NOMO-1 treated with dmso at 0.1 percent for 144 hours (cell line): ENCODE data around the gene PHKB.

Experiments used
- DNase-seq: peaks from one replicate; lab custom pipeline; 2025; ENCODE audit not compliant: unreplicated experiment; lab: John Stamatoyannopoulos, UW

The PHKB gene

GRCh38 chr16:47725188-47725695, 264.1 kb downstream of the PHKB start:
- DNase-seq: no peak

- no peak for DNase-seq
These were observed 265.0 kb downstream of the PHKB start for GRCh38 chr16:47726031-47726675.

- DNase-seq: no peak
These were observed 266.0 kb downstream of the PHKB start for GRCh38 chr16:47727131-47727530.

GRCh38 chr16:47728205-47728604, 267.1 kb downstream of the PHKB start:
- no peak for DNase-seq

GRCh38 chr16:47729701-47730100, 268.6 kb downstream of the PHKB start:
- DNase-seq: no peak

GRCh38 chr16:47731252-47731651, 270.1 kb downstream of the PHKB start:
- DNase-seq: no peak

- no peak for DNase-seq
These were observed 271.0 kb downstream of the PHKB start for GRCh38 chr16:47732122-47732521.

- DNase-seq: peak; percentile 69
These were observed 271.5 kb downstream of the PHKB start for GRCh38 chr16:47732523-47733111.

- DNase-seq: no peak
These were observed 273.1 kb downstream of the PHKB start for GRCh38 chr16:47734081-47734857.

- DNase-seq: no peak
These were observed 274.0 kb downstream of the PHKB start for GRCh38 chr16:47734987-47735594.

- no peak for DNase-seq
These were observed 289.2 kb downstream of the PHKB start for GRCh38 chr16:47750371-47750770.
